ENCODE measurements around the gene MRPL14. TPM values are rescaled to one million over a fixed set of nuclear protein-coding genes. Genes with fewer than 3 reads are reported as not detected.

Gene MRPL14
- total and polyA plus RNA-seq, 10 of the 15 experiments (the other 5 are each of a cell fraction or from before 2014, with no cell fraction given): 80.5 to 294 (median 122) TPM

DNA sequence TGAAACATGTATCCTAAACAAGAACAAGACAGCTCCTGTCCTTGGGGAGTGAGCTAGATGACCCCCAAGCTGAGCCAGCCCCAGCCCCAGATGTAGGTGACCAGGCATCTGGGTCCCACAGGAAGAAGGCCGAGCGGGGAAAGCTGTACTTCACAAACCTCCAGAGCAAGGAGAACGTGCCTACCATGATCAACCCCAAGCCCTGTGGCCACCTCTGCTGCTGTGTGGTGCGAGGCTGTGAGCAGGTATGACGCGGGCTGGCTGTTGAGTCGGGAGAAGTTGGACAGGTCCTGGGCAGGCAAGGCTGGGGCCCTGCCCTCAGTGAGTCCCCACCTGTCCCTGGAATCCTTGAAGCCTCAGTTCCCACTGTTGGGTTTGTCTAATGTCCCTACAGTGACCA, 20.0 kb upstream of the MRPL14 start:
- Histone ChIP-seq H2AFZ (ENCODE audit: control insufficient read depth, low read depth, low read length) (no peak overlapping the region), H3K9ac (ENCODE audit: control insufficient read depth, insufficient read depth, low read length) (no peak overlapping the region), H3K36me3 (ENCODE audit: control insufficient read depth in 2 of 2, insufficient read depth in 2 of 2, low read length in 1 of 2) (peaks cover 0 to 3% of the 10 kb centered on the region in 2 experiments; a peak in 3 of 4 replicates), H3K4me1 (ENCODE audit: control insufficient read depth, insufficient read depth, low read length) (no peaks in the 10 kb centered on the region; the same call in 1 of the 2 replicates), H3K4me2 (ENCODE audit: control insufficient read depth, insufficient read depth) (no peak overlapping the region), H3K9me3 (replicated peaks; ENCODE audit: control insufficient read depth, insufficient read depth, low read length) (no peaks in the 10 kb centered on the region), H4K20me1 (ENCODE audit: control insufficient read depth, insufficient read depth) (no peaks in the 10 kb centered on the region), H3K4me3 (no peak overlapping the region), H3K79me2 (ENCODE audit: control insufficient read depth, insufficient read depth, low read length) (no peaks in the 10 kb centered on the region), H3K27me3 (replicated peaks in 1 of 2; ENCODE audit: control insufficient read depth in 2 of 2, insufficient read depth in 2 of 2, low read length in 1 of 2) (no peaks in the 10 kb centered on the region), H3K27ac (ENCODE audit: control insufficient read depth, insufficient read depth) (no peak overlapping the region)
- WGBS (ENCODE audit: insufficient coverage, insufficient replicate concordance, low lambda C conversion rate, missing lambda C conversion rate): 65% methylated on average over 7 of the region's 7 CpGs
- DNase-seq (ENCODE audit: low read depth, low spot score) (no peak), FAIRE-seq (no peak), ATAC-seq (no peak)
- ChIA-PET SMC1A (ENCODE audit: uncharacterized antibody, unreplicated experiment) (no interaction called here), POLR2A (no interaction called here), CTCF (interaction anchor here (9.3 kb wide), 1 partner anchor 50 kb away, joined by 85 read pairs; no protein-coding TSS in a partner anchor), RAD21 (ENCODE audit: unreplicated experiment) (no interaction called here)
- BruUV-seq (replicated peaks): no TSS peak
- intact Hi-C loops (cut with micrococcal nuclease; ENCODE audit: unreplicated experiment) (no loop called here), in situ Hi-C loops (cut with MboI) (no loop called here)
- TF ChIP-seq ZNF622 (IDR thresholded peaks at IDR 0.05) (no peak), WRNIP1 (IDR thresholded peaks at IDR 0.05; ENCODE audit: borderline replicate concordance, low read depth, low read length) (no peak), EED (IDR thresholded peaks at IDR 0.05; ENCODE audit: low read depth) (no peak), POLR2AphosphoS2 (IDR thresholded peaks at IDR 0.05; ENCODE audit: low read depth, low read length) (no peak), ASH2L (IDR thresholded peaks at IDR 0.05; ENCODE audit: borderline replicate concordance, low read depth) (no peak), ZNF24 (IDR thresholded peaks at IDR 0.05) (no peak), LARP7 (IDR thresholded peaks at IDR 0.05) (no peak), FOXM1 (IDR thresholded peaks at IDR 0.05; ENCODE audit: low read depth, low read length) (no peak), PRDM15 (CRISPR knock-in tag; IDR thresholded peaks at IDR 0.05) (no peak), SREBF2 (IDR thresholded peaks at IDR 0.05; ENCODE audit: low read length) (no peak)
- TF ChIP-seq, protein P1, sequence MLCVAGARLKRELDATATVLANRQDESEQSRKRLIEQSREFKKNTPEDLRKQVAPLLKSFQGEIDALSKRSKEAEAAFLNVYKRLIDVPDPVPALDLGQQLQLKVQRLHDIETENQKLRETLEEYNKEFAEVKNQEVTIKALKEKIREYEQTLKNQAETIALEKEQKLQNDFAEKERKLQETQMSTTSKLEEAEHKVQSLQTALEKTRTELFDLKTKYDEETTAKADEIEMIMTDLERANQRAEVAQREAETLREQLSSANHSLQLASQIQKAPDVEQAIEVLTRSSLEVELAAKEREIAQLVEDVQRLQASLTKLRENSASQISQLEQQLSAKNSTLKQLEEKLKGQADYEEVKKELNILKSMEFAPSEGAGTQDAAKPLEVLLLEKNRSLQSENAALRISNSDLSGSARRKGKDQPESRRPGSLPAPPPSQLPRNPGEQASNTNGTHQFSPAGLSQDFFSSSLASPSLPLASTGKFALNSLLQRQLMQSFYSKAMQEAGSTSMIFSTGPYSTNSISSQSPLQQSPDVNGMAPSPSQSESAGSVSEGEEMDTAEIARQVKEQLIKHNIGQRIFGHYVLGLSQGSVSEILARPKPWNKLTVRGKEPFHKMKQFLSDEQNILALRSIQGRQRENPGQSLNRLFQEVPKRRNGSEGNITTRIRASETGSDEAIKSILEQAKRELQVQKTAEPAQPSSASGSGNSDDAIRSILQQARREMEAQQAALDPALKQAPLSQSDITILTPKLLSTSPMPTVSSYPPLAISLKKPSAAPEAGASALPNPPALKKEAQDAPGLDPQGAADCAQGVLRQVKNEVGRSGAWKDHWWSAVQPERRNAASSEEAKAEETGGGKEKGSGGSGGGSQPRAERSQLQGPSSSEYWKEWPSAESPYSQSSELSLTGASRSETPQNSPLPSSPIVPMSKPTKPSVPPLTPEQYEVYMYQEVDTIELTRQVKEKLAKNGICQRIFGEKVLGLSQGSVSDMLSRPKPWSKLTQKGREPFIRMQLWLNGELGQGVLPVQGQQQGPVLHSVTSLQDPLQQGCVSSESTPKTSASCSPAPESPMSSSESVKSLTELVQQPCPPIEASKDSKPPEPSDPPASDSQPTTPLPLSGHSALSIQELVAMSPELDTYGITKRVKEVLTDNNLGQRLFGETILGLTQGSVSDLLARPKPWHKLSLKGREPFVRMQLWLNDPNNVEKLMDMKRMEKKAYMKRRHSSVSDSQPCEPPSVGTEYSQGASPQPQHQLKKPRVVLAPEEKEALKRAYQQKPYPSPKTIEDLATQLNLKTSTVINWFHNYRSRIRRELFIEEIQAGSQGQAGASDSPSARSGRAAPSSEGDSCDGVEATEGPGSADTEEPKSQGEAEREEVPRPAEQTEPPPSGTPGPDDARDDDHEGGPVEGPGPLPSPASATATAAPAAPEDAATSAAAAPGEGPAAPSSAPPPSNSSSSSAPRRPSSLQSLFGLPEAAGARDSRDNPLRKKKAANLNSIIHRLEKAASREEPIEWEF (IDR thresholded peaks at IDR 0.05; ENCODE audit: insufficient replicate concordance, low read depth, low read length): no peak
- TF ChIP-seq, protein P2, sequence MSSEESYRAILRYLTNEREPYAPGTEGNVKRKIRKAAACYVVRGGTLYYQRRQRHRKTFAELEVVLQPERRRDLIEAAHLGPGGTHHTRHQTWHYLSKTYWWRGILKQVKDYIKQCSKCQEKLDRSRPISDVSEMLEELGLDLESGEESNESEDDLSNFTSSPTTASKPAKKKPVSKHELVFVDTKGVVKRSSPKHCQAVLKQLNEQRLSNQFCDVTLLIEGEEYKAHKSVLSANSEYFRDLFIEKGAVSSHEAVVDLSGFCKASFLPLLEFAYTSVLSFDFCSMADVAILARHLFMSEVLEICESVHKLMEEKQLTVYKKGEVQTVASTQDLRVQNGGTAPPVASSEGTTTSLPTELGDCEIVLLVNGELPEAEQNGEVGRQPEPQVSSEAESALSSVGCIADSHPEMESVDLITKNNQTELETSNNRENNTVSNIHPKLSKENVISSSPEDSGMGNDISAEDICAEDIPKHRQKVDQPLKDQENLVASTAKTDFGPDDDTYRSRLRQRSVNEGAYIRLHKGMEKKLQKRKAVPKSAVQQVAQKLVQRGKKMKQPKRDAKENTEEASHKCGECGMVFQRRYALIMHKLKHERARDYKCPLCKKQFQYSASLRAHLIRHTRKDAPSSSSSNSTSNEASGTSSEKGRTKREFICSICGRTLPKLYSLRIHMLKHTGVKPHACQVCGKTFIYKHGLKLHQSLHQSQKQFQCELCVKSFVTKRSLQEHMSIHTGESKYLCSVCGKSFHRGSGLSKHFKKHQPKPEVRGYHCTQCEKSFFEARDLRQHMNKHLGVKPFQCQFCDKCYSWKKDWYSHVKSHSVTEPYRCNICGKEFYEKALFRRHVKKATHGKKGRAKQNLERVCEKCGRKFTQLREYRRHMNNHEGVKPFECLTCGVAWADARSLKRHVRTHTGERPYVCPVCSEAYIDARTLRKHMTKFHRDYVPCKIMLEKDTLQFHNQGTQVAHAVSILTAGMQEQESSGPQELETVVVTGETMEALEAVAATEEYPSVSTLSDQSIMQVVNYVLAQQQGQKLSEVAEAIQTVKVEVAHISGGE (CRISPR knock-in tag; IDR thresholded peaks at IDR 0.05): no peak

Data from GM12878 (cell line).